Adipocyte (in vitro differentiated cells): Measurements from ENCODE around the gene SLC20A1.

Experiments used
- DNase-seq: peaks from one replicate; pipeline ENCODE4 v3.0.0-alpha.2; 2015; ENCODE audit warnings: low read depth
- H3K27me3 ChIP-seq: replicated peaks from 2 replicates; pipeline ENCODE4 v1.7.0; 2013; ENCODE audit warnings: mild to moderate bottlenecking, low read length, moderate library complexity; ENCODE audit not compliant: control insufficient read depth, insufficient read depth
- H3K36me3 ChIP-seq: 2 replicates; pipeline ENCODE4 v1.7.0; 2013; ENCODE audit warnings: low read length, mild to moderate bottlenecking, moderate library complexity; ENCODE audit not compliant: control insufficient read depth, insufficient read depth, severe bottlenecking
- H3K4me1 ChIP-seq: 2 replicates; pipeline ENCODE4 v1.7.0; 2013; ENCODE audit warnings: mild to moderate bottlenecking, low read length, moderate library complexity; ENCODE audit not compliant: control insufficient read depth, insufficient read depth
- H3K4me3 ChIP-seq: 2 replicates; pipeline ENCODE4 v1.7.0; 2013; ENCODE audit warnings: mild to moderate bottlenecking, low read length, moderate library complexity
- H3K9ac ChIP-seq: 2 replicates; pipeline ENCODE4 v1.7.0; 2013; ENCODE audit warnings: mild to moderate bottlenecking, low read length, moderate library complexity
- H3K9me3 ChIP-seq: 2 replicates; pipeline ENCODE4 v1.7.0; 2013; ENCODE audit warnings: mild to moderate bottlenecking, low read length, moderate library complexity; ENCODE audit not compliant: control insufficient read depth

The SLC20A1 gene

DNA sequence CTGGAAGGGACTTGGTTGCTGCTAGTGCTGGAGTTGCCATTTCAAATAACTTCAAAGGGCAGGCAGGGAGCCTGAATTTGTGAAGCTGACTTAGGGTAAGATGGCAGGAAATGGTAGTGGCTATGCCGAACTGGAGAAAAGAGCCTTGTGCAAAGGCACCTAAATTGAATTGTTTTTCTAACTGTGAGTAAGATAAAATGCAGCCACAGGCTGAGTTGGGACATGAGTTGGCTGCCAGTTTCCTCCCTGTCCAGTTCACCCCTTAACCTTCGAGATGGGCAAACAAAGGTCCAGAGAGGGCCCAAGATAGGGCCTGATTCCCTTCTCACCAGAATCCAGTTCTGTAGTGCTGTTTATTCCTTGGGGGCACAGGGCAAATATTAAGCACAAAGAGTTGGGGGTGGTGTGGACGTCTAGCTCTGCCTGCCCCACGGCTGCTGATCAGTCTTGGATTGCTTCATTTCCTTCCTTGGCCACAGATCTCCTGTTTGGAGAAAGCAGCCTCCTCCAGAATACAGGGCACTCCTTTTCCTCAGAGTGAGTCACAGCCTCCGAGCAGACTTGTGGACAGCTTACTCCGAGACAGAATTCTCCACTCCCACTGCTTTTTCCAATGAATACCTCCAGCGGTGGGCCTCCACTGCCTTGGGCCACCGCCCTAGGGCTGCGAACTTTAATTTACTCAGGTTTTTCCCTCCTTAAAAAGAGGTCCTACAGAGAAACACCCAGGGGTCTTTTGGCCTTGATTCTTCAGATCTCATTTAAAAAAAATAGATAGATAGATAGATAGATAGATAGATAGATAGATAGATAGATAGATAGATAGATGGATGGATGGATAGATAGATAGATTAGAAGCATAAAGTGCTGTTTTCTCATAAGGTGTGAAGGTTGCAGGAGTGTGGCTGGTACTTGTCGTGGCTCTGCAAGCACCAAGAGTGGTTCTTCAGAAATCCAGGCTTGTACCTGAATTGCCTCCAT is 18.4 kb upstream of the SLC20A1 start:
- H3K9ac ChIP-seq: peak overlapping the region; percentile 68
- no peaks in the 10 kb centered on the region for H3K9me3 ChIP-seq
- H3K27me3 ChIP-seq: no peaks in the 10 kb centered on the region
- peak; percentile 95 for DNase-seq
- peaks cover 59% of the 10 kb centered on the region for H3K4me1 ChIP-seq
- peak overlapping the region; percentile 67 for H3K4me3 ChIP-seq
- H3K36me3 ChIP-seq: no peaks in the 10 kb centered on the region

DNA sequence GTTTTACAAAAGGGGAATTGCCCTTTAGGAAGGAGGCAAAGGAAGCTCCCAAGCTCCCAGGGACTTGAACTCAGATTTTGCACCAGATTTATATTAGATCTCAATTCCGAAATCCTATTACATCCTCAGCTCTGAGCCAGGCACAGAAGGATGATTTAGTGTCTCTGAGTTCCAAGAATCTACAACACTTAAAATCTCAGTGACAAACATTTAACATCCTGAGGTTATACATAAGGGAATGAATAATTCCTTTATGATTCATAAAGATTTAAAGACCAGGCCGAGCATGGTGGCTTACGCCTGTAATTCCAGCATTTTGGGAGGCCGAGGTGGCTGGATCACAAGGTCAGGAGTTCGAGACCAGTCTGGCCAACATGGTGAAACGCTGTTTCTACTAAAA is 16.5 kb upstream of the SLC20A1 start:
- Histone ChIP-seq H3K9ac (no peak overlapping the region), H3K9me3 (no peaks in the 10 kb centered on the region), H3K4me3 (no peak overlapping the region), H3K36me3 (no peaks in the 10 kb centered on the region), H3K27me3 (no peaks in the 10 kb centered on the region), H3K4me1 (peaks cover 50% of the 10 kb centered on the region)
- no peak for DNase-seq

DNA sequence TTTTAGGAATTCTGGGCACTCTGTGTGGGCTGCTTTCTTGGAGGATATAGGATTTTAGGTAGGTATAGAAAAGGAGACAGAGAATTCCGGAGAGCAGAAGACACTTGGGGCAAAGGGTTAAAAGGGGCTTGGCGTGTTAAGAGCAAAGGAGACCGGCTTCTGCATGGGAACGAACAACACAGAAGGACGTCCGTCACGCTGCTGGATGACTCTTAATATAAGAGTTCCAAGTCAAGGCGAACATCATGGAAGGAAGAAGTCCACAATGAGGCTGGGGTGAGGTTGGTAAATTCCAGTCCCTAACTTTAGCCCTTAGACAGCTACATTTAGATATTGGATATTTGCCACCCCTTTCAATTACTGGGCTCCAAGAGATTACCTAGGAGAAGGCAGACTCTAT is 15.9 kb upstream of the SLC20A1 start:
- H3K4me1 ChIP-seq: peaks cover 44% of the 10 kb centered on the region
- H3K4me3 ChIP-seq: no peak overlapping the region
- DNase-seq: no peak
- no peaks in the 10 kb centered on the region for H3K27me3 ChIP-seq
- H3K36me3 ChIP-seq: no peaks in the 10 kb centered on the region
- H3K9me3 ChIP-seq: no peaks in the 10 kb centered on the region
- no peak overlapping the region for H3K9ac ChIP-seq

DNA sequence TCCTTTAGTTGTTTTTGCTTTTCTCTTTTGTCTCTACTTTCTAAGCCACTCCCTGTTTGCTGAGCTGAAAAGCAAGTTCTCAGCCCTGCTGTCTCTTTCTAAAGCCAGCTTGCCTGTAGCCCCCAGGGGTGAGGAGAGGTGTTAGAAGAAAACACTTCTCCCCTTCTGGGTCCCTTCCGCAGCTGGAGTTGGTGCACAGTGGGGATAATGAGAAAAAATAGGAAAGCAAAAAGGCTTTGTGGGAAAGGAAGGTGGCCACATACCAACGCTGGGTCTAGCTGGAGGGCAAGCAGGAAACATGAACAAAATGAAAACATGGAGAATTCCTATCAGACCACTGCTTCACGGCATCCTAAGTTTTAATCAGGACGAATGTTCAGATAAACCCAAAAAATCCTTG is 15.5 kb upstream of the SLC20A1 start:
- Histone ChIP-seq H3K9ac (no peak overlapping the region), H3K27me3 (no peaks in the 10 kb centered on the region), H3K4me1 (peaks cover 44% of the 10 kb centered on the region), H3K36me3 (no peaks in the 10 kb centered on the region), H3K9me3 (no peaks in the 10 kb centered on the region), H3K4me3 (no peak overlapping the region)
- no peak for DNase-seq

DNA sequence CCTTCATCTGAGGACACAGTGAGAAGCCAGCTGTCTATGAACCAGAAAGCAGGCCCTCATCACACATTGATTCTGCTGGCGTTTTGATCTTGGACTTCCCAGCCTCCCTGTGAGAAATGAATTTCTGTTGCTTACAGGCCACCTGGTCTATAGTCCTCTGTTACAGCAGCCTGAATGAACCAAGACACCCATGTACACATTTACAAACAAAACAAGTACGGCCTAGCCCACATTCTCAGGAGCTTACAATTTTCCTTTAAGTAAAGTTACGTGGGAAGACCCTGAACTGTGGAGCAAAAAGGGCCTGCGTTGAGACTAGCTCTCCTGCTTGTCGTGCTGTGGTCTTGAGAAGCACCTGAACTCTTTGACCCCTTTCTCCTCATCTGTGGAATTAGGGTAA is 12.0 kb upstream of the SLC20A1 start:
- no peak overlapping the region for H3K9ac ChIP-seq
- no peaks in the 10 kb centered on the region for H3K27me3 ChIP-seq
- peaks cover 18% of the 10 kb centered on the region for H3K4me1 ChIP-seq
- H3K9me3 ChIP-seq: no peaks in the 10 kb centered on the region
- no peak for DNase-seq
- H3K4me3 ChIP-seq: no peak overlapping the region
- H3K36me3 ChIP-seq: no peaks in the 10 kb centered on the region

DNA sequence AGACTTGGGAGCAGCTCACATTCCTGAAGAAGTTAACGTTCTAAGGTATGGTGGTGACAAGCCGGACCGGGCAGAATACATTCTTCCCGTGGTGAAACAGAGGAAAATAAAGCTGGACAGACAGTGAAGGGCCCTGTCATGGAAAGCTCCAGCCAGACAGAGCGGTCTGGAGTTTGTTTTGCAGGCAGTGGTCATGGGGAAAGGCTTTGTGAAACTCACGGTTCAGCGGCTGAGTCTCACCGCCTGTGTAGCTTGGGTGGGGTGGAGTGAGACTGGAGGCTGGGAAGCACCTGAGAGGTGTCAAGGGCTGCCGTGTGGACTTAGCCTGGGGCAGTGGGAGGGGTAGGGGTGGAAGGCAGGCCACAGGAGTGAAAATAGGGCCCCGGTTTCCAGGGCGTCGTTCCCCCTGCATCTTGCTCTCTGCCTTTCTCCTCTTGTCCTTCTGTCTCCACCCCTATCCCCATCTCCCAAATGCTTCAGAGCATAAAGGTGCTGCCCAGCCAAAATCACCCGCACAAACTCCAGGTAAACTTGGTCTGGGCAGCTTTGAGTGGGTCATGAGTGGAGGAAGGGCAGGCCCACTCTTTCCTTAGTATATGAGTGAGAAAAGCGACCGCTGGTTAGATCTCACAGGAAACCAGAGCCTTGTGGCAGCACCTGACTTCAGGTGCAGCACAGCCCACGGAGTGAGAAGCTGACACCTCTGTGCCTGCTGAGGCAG is 11.4 kb upstream of the SLC20A1 start:
- H3K4me1 ChIP-seq: peaks cover 13% of the 10 kb centered on the region
- H3K27me3 ChIP-seq: no peaks in the 10 kb centered on the region
- no peaks in the 10 kb centered on the region for H3K9me3 ChIP-seq
- no peak for DNase-seq
- no peaks in the 10 kb centered on the region for H3K36me3 ChIP-seq
- H3K4me3 ChIP-seq: no peak overlapping the region
- no peak overlapping the region for H3K9ac ChIP-seq

DNA sequence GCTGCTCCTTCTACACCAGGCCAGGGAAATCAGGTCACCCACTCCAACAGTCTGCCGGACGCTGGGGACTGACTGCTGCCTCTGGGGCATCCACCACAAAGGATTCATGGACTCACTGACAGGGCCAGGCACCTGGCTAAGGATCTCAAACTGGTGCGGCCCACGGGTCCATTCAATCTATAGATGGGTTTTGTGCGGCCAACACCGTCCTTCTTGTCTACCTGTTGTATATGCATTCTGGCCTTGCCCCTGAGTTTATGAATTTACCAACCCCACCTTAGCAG is 10.9 kb upstream of the SLC20A1 start:
- Histone ChIP-seq H3K9ac (no peak overlapping the region), H3K36me3 (no peaks in the 10 kb centered on the region), H3K4me1 (peaks cover 13% of the 10 kb centered on the region), H3K27me3 (no peaks in the 10 kb centered on the region), H3K9me3 (no peaks in the 10 kb centered on the region), H3K4me3 (no peak overlapping the region)
- no peak for DNase-seq

DNA sequence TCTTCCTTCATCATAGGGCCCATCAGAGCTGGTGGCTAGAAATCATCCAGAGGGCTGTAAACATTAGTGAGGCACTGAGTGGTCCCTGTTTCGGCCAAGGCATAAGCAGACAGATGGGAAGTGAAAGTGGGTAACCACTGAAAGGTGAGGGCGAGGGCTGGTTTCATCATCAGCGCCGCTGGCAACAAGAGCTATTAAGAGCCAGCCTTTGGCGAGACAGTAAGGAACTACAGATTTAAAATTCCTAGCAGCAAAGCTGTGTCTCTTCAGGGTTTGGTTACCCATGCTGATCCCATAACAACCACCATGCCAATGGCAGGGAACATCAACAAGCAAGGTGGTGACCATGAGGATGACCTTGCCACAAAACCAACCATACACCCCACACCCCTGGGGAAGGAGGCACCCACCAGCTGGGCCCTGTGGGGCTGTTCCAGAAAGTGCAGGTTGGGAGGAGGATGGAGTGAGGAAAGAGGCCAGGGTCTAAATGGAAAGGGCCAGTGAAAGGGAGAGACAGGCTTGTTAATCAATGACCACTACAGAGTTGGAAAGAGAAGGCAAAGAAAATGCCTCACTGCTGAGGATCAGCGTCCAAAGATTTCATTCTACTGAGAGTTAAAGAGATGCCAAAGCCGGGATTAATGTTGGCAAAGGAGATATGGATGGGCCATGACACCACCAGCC is 9.0 kb upstream of the SLC20A1 start:
- DNase-seq: no peak
- Histone ChIP-seq H3K27me3 (no peaks in the 10 kb centered on the region), H3K4me3 (no peak overlapping the region), H3K9me3 (no peaks in the 10 kb centered on the region), H3K4me1 (peaks cover 19% of the 10 kb centered on the region), H3K36me3 (no peaks in the 10 kb centered on the region), H3K9ac (no peak overlapping the region)

DNA sequence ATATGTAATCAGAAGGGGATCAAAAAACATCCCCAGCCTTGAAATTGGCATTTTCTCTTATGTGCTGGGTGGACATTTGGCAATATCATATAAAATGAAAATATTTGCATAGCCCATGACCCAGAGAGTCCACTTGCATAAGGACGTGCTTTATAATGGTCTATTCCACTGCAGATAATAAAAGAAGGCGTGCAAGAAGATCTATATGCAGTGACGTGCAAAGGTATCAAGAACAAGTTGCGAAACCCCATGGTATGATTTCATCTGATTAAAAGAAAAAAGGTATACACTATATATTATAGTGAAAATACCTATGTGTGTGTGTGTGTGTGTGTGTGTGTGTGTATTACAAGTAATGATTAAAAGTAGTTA is 8.5 kb upstream of the SLC20A1 start:
- Histone ChIP-seq H3K36me3 (no peaks in the 10 kb centered on the region), H3K9ac (no peak overlapping the region), H3K4me1 (peaks cover 20% of the 10 kb centered on the region), H3K9me3 (no peaks in the 10 kb centered on the region), H3K4me3 (no peak overlapping the region), H3K27me3 (no peaks in the 10 kb centered on the region)
- no peak for DNase-seq

DNA sequence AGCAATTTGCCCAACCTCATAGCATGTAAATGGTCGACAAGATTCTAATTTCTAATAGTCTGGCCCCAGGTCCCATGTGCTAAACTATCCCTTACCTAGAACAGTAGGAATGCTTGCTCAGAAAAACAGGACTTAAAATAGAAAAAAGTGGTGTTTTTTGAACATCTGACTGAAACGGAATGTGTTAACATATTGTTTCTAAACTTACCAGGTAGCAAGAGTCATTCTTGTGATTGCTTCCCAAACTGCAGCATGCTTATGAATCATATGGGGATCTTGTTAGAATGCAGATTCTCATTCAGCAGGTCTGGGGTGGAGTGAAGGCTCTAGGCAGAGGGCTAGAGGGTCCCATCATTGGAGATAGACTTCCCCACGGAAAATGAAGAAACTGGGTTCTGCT is 5.8 kb upstream of the SLC20A1 start:
- no peaks in the 10 kb centered on the region for H3K9me3 ChIP-seq
- DNase-seq: no peak
- H3K9ac ChIP-seq: no peak overlapping the region
- H3K36me3 ChIP-seq: no peaks in the 10 kb centered on the region
- H3K4me3 ChIP-seq: no peak overlapping the region
- H3K27me3 ChIP-seq: no peaks in the 10 kb centered on the region
- H3K4me1 ChIP-seq: peaks cover 28% of the 10 kb centered on the region

DNA sequence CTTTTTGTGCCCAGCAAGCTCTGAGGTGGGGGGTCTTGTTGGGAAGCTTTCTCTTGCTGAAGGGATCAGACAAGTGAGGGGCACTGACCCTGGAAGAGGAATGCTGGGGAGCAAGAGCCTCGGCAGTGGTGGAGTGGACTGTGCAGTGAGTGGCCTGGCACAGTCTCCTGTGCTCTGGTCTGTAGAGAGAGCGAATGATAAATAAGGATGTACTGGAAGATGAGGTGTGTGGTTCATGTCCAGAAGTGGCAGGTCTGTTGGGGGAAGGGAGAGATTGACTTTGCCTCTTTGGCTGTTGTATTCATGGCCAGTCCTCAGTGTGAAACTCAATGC is 5.3 kb upstream of the SLC20A1 start:
- Histone ChIP-seq H3K27me3 (no peaks in the 10 kb centered on the region), H3K4me1 (peaks cover 30% of the 10 kb centered on the region), H3K4me3 (no peak overlapping the region), H3K9me3 (no peaks in the 10 kb centered on the region), H3K36me3 (no peaks in the 10 kb centered on the region), H3K9ac (no peak overlapping the region)
- no peak for DNase-seq
